ENCODE measurements around the gene IGFL3. TPM values are rescaled to one million over a fixed set of nuclear protein-coding genes. Genes with fewer than 3 reads are reported as not detected.

The IGFL3 gene
- polyA plus RNA-seq, 4 donors: not detected

DNA sequence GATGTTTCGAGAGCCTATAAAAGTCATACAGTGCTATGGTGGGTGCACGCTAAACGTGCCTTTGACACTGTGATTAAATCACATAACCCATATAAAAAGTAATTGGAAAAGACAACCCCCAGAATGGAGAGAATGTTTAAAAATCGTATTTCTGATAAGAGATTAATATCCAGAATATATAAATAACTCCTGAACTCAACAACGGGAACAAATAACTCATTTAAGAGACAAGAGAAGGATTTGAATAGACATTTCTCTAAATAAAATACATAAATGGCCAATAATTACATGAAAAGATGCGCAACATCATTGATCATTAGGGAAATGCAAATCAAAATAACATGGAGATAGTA is 46.7 kb downstream of the IGFL3 start:
- no peak for DNase-seq (ENCODE audit: low read depth in 4 of 4, low spot score in 3 of 4)

DNA sequence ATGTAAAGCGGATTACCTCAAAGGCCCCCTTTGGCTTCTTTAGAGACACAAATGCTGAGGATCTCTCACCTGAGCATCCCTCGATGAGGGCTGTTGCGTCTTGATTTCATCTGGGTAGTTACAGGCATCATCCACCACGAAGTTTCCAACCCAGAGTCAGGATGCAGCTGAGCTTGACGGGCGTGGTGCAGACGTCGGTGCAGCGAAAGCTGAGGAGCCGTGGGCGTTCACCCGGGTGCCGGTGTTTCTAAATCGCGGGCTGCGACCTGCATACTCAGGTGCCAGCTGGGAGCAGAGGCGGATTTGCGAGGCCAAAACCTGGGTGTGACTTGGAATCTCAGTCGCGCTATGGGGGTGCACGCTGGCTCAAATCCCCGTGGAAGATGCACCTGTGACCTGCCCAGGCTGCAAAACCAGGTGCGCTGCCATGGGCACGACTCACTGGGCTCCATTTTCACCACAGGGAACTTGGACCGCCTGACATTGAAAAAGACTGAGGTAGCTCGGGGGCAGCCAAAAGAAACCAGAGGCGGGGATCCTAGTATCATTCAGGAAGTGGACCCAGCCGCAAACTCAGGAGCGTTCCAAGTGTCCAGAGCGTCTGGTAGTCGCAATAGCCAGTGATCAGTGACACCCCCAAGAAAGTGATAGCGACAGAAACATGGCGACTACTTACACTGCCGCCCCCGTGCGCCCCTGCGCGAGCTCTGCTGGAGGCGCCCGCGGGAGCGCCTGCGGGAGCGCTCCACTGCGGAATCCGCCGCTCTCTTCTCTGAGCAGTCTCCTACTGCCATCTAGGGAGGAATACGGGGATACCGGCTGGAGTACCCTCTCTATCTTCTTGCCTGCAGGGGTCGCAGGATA is 47.3 kb downstream of the IGFL3 start:
- peak; percentile 50 to 60 (median 58) for DNase-seq (ENCODE audit: low read depth in 4 of 4, low spot score in 3 of 4)

- DNase-seq (ENCODE audit: low read depth in 4 of 4, low spot score in 3 of 4): no peak
Observed at GRCh38 chr19:46076031-46076880, 48.2 kb downstream of the IGFL3 start.

GRCh38 chr19:46073268-46073922 is 51.1 kb downstream of the IGFL3 start:
- DNase-seq (ENCODE audit: low read depth in 4 of 4, low spot score in 3 of 4): no peak

Other genes starting within 250 kb of the IGFL3 start
- 10 to 100 TPM; 18.1 to 31.1 (median 20.1) TPM for gene IRF2BP1, start 238.5 kb downstream of the IGFL3 start, polyA plus RNA-seq (ENCODE audit: insufficient read length in 4 of 4)
- gene MYPOP, start 222.1 kb downstream of the IGFL3 start, polyA plus RNA-seq (ENCODE audit: insufficient read length in 4 of 4): 1 to 10 TPM; 4.6 to 6.3 (median 5.2) TPM
- under 1 TPM in 1 of 4 donors, not detected in 3; 0.08 TPM for gene NANOS2, start 209.9 kb downstream of the IGFL3 start, polyA plus RNA-seq (ENCODE audit: insufficient read length in 4 of 4)
- 1 to 10 TPM; 4.3 to 5.3 (median 4.4) TPM for gene NOVA2, start 150.8 kb downstream of the IGFL3 start, polyA plus RNA-seq (ENCODE audit: insufficient read length in 4 of 4)
- gene CCDC61, start 129.2 kb downstream of the IGFL3 start, polyA plus RNA-seq (ENCODE audit: insufficient read length in 4 of 4): 10 to 100 TPM; 10.6 to 14.6 (median 11.1) TPM
- gene PGLYRP1, start 101.6 kb downstream of the IGFL3 start, polyA plus RNA-seq (ENCODE audit: insufficient read length in 4 of 4): under 1 TPM; 0.22 to 0.76 (median 0.39) TPM
- under 1 TPM; 0.18 to 0.43 (median 0.30) TPM for gene IGFL4, start 83.7 kb downstream of the IGFL3 start, polyA plus RNA-seq (ENCODE audit: insufficient read length in 4 of 4)
- gene IGFL2, start 23.6 kb upstream of the IGFL3 start, polyA plus RNA-seq (ENCODE audit: insufficient read length in 4 of 4): under 1 TPM in 1 of 4 donors, not detected in 3; 0.05 TPM
- gene IGFL1, start 105.1 kb upstream of the IGFL3 start, polyA plus RNA-seq (ENCODE audit: insufficient read length in 4 of 4): under 1 TPM in 1 of 4 donors, not detected in 3; 0.10 TPM
- gene HIF3A, start 172.4 kb upstream of the IGFL3 start, polyA plus RNA-seq (ENCODE audit: insufficient read length in 4 of 4): 10 to 100 TPM; 29.8 to 43.2 (median 37.2) TPM
- 100 to 1,000 TPM in 2 of 4 donors, 10 to 100 TPM in 2; 90.8 to 110 (median 100) TPM for gene PPP5C, start 222.4 kb upstream of the IGFL3 start, polyA plus RNA-seq (ENCODE audit: insufficient read length in 4 of 4)

All from right renal pelvis (tissue), 4 donors.